HepG2 (cell line): Measurements from ENCODE around the gene PLCG2. TPM values are rescaled to one million over a fixed set of nuclear protein-coding genes. Genes with fewer than 3 reads are reported as not detected.
A peak's percentile ranks its signal among the peaks of the same experiment; 100 is the strongest.

Experiments used
- ATAC-seq: fragments of 200-7000 bp; cut with Tn5 transposase; 3 replicates; pipeline ENCODE4 v1.9.1; 2020; ENCODE audit warnings: mild to moderate bottlenecking, moderate library complexity
- BruUV-seq: library from RNA; stranded (reverse); fragments of 400-500 nt; replicated peaks from 2 replicates; lab custom pipeline; 2021; lab: Mats Ljungman, UMichigan
- CTCF ChIA-PET: fragments of 300-600 bp; formaldehyde crosslinking; extraction: SDS; loops from one replicate; lab custom pipeline; 2021; ENCODE audit warnings: low total read pairs, inconsistent platforms, low intra/inter-chr PET ratio; lab: Yijun Ruan, JAX
- POLR2A ChIA-PET: fragments of 350-600 bp; sonication (Branson Sonifier 250); formaldehyde crosslinking; loops from one replicate; lab custom pipeline; 2020; ENCODE audit warnings: antibody characterized with exemption, inconsistent platforms; lab: Yijun Ruan, JAX
- DNase-seq: peaks from one replicate; pipeline ENCODE4 v3.0.0-alpha.2; 2015; ENCODE audit warnings: low spot score
- FAIRE-seq: peaks from 3 replicates; lab custom pipeline; 2011; peaks lifted over from hg19 to GRCh38; lab: Jason Lieb, UNC
- H2AFZ ChIP-seq: one replicate; pipeline ENCODE4 v1.6.1; 2011; ENCODE audit warnings: low read length, inconsistent platforms
- H3K27ac ChIP-seq: fragments of 300-600 bp; 3 replicates; pipeline ENCODE4 v1.8.0; 2011; ENCODE audit warnings: mixed run types, mild to moderate bottlenecking, mixed read lengths, low read length, inconsistent platforms; ENCODE audit not compliant: insufficient read depth; ENCODE audit errors: extremely low read length
- H3K27me3 ChIP-seq, 2 experiments: fragments of 200-600 bp in 1 of 2; 2 replicates in 1 of 2; 3 replicates in 1 of 2; pipeline versions ENCODE4 v1.6.0 to v1.8.0; 2011; ENCODE audit warnings: low read length in 2 of 2, mild to moderate bottlenecking in 2 of 2, moderate library complexity in 2 of 2, inconsistent platforms in 1 of 2; ENCODE audit not compliant: insufficient read depth in 2 of 2, control insufficient read depth in 1 of 2
- H3K36me3 ChIP-seq, 2 experiments: fragments of 200-600 bp in 1 of 2; replicated peaks in 1 of 2; 2 replicates in 1 of 2; 3 replicates in 1 of 2; pipeline versions ENCODE4 v1.5.1 to v1.8.0; 2011; ENCODE audit warnings: low read length in 2 of 2, inconsistent platforms in 1 of 2; ENCODE audit not compliant: insufficient read depth in 2 of 2, control insufficient read depth in 1 of 2
- H3K4me1 ChIP-seq: 2 replicates; pipeline ENCODE4 v1.5.1; 2012; ENCODE audit warnings: low read length, inconsistent platforms; ENCODE audit not compliant: insufficient read depth
- H3K4me2 ChIP-seq: 2 replicates; pipeline ENCODE4 v1.6.0; 2011; ENCODE audit warnings: low read depth, low read length, inconsistent platforms
- H3K4me3 ChIP-seq, 3 experiments: fragments of 200-600 bp in 1 of 3; sonication (generic), shearing (Covaris generic) in 1 of 3; replicated peaks in 1 of 3; 2 replicates each; pipeline ENCODE4 v1.5.1; 2011 to 2016; ENCODE audit warnings: low read length in 3 of 3, inconsistent platforms in 2 of 3, low read depth in 2 of 3, mild to moderate bottlenecking in 2 of 3, control low read depth in 1 of 3, mixed read lengths in 1 of 3; ENCODE audit not compliant: insufficient read depth in 1 of 3
- H3K79me2 ChIP-seq: one replicate; pipeline ENCODE4 v1.6.1; 2011; ENCODE audit warnings: low read length, inconsistent platforms; ENCODE audit not compliant: insufficient read depth
- H3K9ac ChIP-seq: 2 replicates; pipeline ENCODE4 v1.6.0; 2011; ENCODE audit warnings: mild to moderate bottlenecking, low read depth, low read length, inconsistent platforms; ENCODE audit not compliant: insufficient read depth
- H3K9me3 ChIP-seq: 2 replicates; pipeline ENCODE4 v1.5.1; 2012; ENCODE audit warnings: mild to moderate bottlenecking, low read length
- H4K20me1 ChIP-seq: 2 replicates; pipeline ENCODE4 v1.6.0; 2011; ENCODE audit warnings: inconsistent platforms, mild to moderate bottlenecking, low read length, moderate library complexity; ENCODE audit not compliant: insufficient read depth
- EZH2 ChIP-seq: conservative IDR thresholded peaks from 2 replicates; pipeline ENCODE4 v1.6.1; 2012; ENCODE audit warnings: mild to moderate bottlenecking, low read depth, low read length, moderate library complexity
- HBP1 ChIP-seq: IDR thresholded peaks from 2 replicates; pipeline ENCODE4 v1.6.1; 2016; ENCODE audit warnings: low read depth, control low read depth
- HNF4A ChIP-seq: sonication (generic); formaldehyde crosslinking; IDR thresholded peaks from 2 replicates; pipeline ENCODE4 v1.4.0; 2020; ENCODE audit warnings: missing genetic modification reagents
- MZF1 ChIP-seq: sonication (generic); formaldehyde crosslinking; IDR thresholded peaks from 2 replicates; pipeline ENCODE4 v1.8.1; 2023; ENCODE audit warnings: mild to moderate bottlenecking, missing genetic modification reagents, borderline replicate concordance
- ONECUT2 ChIP-seq: sonication (generic); formaldehyde crosslinking; IDR thresholded peaks from 2 replicates; pipeline ENCODE4 v1.4.0; 2020; ENCODE audit warnings: missing genetic modification reagents
- ZKSCAN1 ChIP-seq: fragments of 150-350 bp; IDR thresholded peaks from 2 replicates; pipeline ENCODE4 v1.6.1; 2014; ENCODE audit warnings: low read length
- ZNF891 ChIP-seq: sonication (generic); formaldehyde crosslinking; IDR thresholded peaks from 2 replicates; pipeline ENCODE4 v1.5.0; 2020; ENCODE audit warnings: mild to moderate bottlenecking, missing genetic modification reagents
- ZZZ3 ChIP-seq: sonication (generic); formaldehyde crosslinking; IDR thresholded peaks from 2 replicates; pipeline ENCODE4 v1.4.0; 2020; ENCODE audit warnings: missing genetic modification reagents, mild to moderate bottlenecking, borderline replicate concordance
- WGBS: methylation state at CpG from one replicate; pipeline ENCODE4 v1.1.6; 2017; ENCODE audit warnings: low lambda C conversion rate; 5-methylcytosine and 5-hydroxymethylcytosine counted together
- in situ Hi-C: cut with HindIII; loops from 2 replicates; pipeline ENCODE4 v1.10.0; 2017; ENCODE audit warnings: low pct_unique_long_range_greater_than_20kb; ENCODE audit not compliant: extremely low pct_ligation_motif_present
- intact Hi-C: fragments of 100-400 bp; cut with micrococcal nuclease; formaldehyde crosslinking; loops from one replicate; pipeline ENCODE4 v1.10.0; 2022; ENCODE audit not compliant: unreplicated experiment
- polyA plus RNA-seq, 8 experiments: library from polyadenylated mRNA; depleted of rRNA in 3 of 8; stranded (reverse) in 7 of 8; unstranded in 1 of 8; fragments of >200 nt; fragmentation: Illumina TruSeq in 4 of 8; extraction: Trizol in 4 of 8; gene quantifications; 2 replicates each; pipeline versions ENCODE4 v1.2.1 to v1.2.3, GENCODE V29; 2011 to 2016; ENCODE audit warnings: low read depth in 4 of 8, missing spikeins in 1 of 8, mixed read lengths in 1 of 8; ENCODE audit not compliant: insufficient read depth in 1 of 8
- total RNA-seq, 5 experiments: library from RNA; depleted of rRNA; stranded (reverse); fragments of >200 nt; fragmentation: Illumina TruSeq; extraction: Trizol; gene quantifications; 2 replicates each; pipeline ENCODE4 v1.2.3, GENCODE V29; 2016; ENCODE audit warnings: low read depth in 1 of 5

The PLCG2 gene
- total and polyA plus RNA-seq, 2 of the 13 experiments (the other 11 are each of a cell fraction or from before 2014, with no cell fraction given): 0.13 to 0.18 TPM

GRCh38 chr16:81868057-81868748 lies 89.1 kb downstream of the PLCG2 start:
- H3K9ac ChIP-seq: no peak overlapping the region
- H3K4me1 ChIP-seq: no peaks in the 10 kb centered on the region
- H3K9me3 ChIP-seq: no peaks in the 10 kb centered on the region
- intact Hi-C loops: no loop called here
- ChIA-PET CTCF (no interaction called here), POLR2A (no interaction called here)
- in situ Hi-C loops: no loop called here
- H3K4me2 ChIP-seq: no peak overlapping the region
- 0 out of 2 replicates have a peak, but pooled peaks have one; percentile 28 for TF ChIP-seq ZKSCAN1
- TF ChIP-seq MZF1: no peak
- BruUV-seq: no TSS peak
- ATAC-seq (no peak), DNase-seq (no peak), FAIRE-seq (no peak)
- no peaks in the 10 kb centered on the region for H4K20me1 ChIP-seq
- H3K79me2 ChIP-seq: no peaks in the 10 kb centered on the region
- peaks cover 4 to 23% of the 10 kb centered on the region in 2 experiments; a peak in 4 of 5 replicates for H3K27me3 ChIP-seq
- no peak overlapping the region for H2AFZ ChIP-seq
- no peak overlapping the region for H3K4me3 ChIP-seq
- H3K27ac ChIP-seq: no peak overlapping the region
- 73% methylated on average over 3 of the region's 3 CpGs for WGBS
- H3K36me3 ChIP-seq: no peaks in the 10 kb centered on the region

- CTCF ChIA-PET: no interaction called here
- H3K9ac ChIP-seq: no peak overlapping the region
- no peaks in the 10 kb centered on the region for H4K20me1 ChIP-seq
- no peak for DNase-seq
- ATAC-seq: peak; percentile 36; the same call in 1 of the 3 replicates
- no peak for TF ChIP-seq HBP1
- peak; percentile 53 for TF ChIP-seq HNF4A (CRISPR knock-in tag)
- TF ChIP-seq EZH2: no peak
- TF ChIP-seq ZNF891 (CRISPR knock-in tag): no peak
- peak; percentile 50 for TF ChIP-seq ONECUT2 (CRISPR knock-in tag)
- no peak for TF ChIP-seq ZZZ3 (CRISPR knock-in tag)
- no peak overlapping the region for H3K4me3 ChIP-seq
- H2AFZ ChIP-seq: no peak overlapping the region
- no peaks in the 10 kb centered on the region for H3K4me1 ChIP-seq
- H3K27ac ChIP-seq: no peak overlapping the region
- H3K79me2 ChIP-seq: no peaks in the 10 kb centered on the region
- H3K36me3 ChIP-seq: no peaks in the 10 kb centered on the region
- WGBS: 12% methylated on average over 5 of the region's 5 CpGs
- POLR2A ChIA-PET: no interaction called here
- peaks cover 4 to 13% of the 10 kb centered on the region in 2 experiments; a peak in 4 of 5 replicates for H3K27me3 ChIP-seq
- no TSS peak for BruUV-seq
- FAIRE-seq: no peak
- intact Hi-C loops (no loop called here), in situ Hi-C loops (no loop called here)
- no peaks in the 10 kb centered on the region for H3K9me3 ChIP-seq
- H3K4me2 ChIP-seq: no peak overlapping the region
These were observed 90.2 kb downstream of the PLCG2 start for GRCh38 chr16:81869326-81869725.
